ENCODE results near the gene KATNAL1. TPM values are rescaled to one million over a fixed set of nuclear protein-coding genes. Genes with fewer than 3 reads are reported as not detected.

Gene KATNAL1
- polyA plus RNA-seq, 1 of the 3 experiments (the other 2 are of a cell fraction): 5.1 TPM

DNA sequence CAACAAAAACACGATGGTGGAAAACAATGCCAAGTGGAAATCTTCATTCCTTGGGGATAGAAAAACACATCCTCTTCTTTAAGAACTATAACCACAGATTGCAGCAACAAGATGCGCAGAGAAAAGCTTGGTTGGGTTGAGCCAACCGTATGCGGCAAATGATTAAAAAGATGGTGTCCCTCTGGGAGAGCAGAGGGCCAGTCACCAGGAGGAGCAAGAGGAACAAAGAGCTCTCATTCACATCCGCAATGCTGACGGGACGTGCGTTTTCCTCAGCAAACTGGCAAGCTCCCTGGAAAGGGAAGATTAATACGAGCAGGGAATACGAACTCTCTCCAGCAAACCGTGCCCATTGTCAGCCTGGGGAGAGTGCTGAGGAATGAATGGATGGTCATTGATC, 141.6 kb downstream of the KATNAL1 start:
- no peak overlapping the region for H3K4me2 ChIP-seq
- 77% methylated on average over 11 of the region's 11 CpGs for WGBS (ENCODE audit: low lambda C conversion rate)

DNA sequence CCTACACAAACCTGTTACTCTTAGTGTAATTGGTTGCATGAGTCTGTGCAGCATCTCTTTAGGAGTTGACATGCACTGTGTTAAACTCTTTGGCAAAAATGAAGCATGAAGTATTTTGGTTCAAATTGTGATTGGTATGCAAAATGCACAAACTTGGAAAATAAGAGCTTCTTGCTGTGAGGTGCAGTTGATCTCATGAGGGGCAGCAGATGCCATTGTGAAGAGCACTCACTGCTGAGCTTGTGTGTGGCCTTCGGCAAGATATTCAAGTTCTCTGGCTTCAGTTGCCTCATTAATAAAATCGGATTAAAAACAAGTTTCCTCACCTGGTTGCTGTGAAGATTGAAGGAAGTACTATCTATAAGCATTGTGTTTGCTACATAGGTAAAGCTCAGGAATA, 142.3 kb downstream of the KATNAL1 start:
- H2AFZ ChIP-seq (ENCODE audit: low read depth): no peak overlapping the region
- no peaks in the 10 kb centered on the region for H4K20me1 ChIP-seq (ENCODE audit: insufficient read depth)
- no peaks in the 10 kb centered on the region for H3K36me3 ChIP-seq (replicated peaks in 1 of 2; ENCODE audit: control insufficient read depth in 1 of 2, insufficient read depth in 2 of 2, low read length in 1 of 2)
- no peaks in the 10 kb centered on the region for H3F3A ChIP-seq (replicated peaks; ENCODE audit: insufficient read depth)
- H3K9me3 ChIP-seq: no peaks in the 10 kb centered on the region
- POLR2A ChIA-PET: no interaction called here
- WGBS (ENCODE audit: low lambda C conversion rate): 57% methylated on average over 2 of the region's 2 CpGs
- H3K9ac ChIP-seq: no peak overlapping the region
- no peaks in the 10 kb centered on the region for H3K27me3 ChIP-seq (ENCODE audit: insufficient read depth)
- H3K4me1 ChIP-seq (ENCODE audit: control insufficient read depth in 1 of 2, insufficient read depth in 2 of 2, low read depth in 1 of 2, low read length in 1 of 2): no peaks in the 10 kb centered on the region; a peak in 1 of 4 replicates
- no peak overlapping the region for H3K27ac ChIP-seq (ENCODE audit: low read depth in 2 of 2, low read length in 1 of 2)
- CTCF ChIA-PET: no interaction called here
- H3K4me2 ChIP-seq: no peak overlapping the region
- no peaks in the 10 kb centered on the region for H3K9me2 ChIP-seq
- no peak for DNase-seq
- no peaks in the 10 kb centered on the region for H3K79me2 ChIP-seq (ENCODE audit: insufficient read depth)
- H3K4me3 ChIP-seq (ENCODE audit: low read depth in 2 of 2, low read length in 1 of 2): no peak overlapping the region
- TF ChIP-seq MEF2A (IDR thresholded peaks at IDR 0.05; ENCODE audit: borderline replicate concordance, low read depth) (no peak), RAD21 (IDR thresholded peaks at IDR 0.05; ENCODE audit: low read length) (no peak), NRF1 (IDR thresholded peaks at IDR 0.05; ENCODE audit: low read depth, low read length) (no peak), GABPA (IDR thresholded peaks at IDR 0.05; ENCODE audit: low read depth) (no peak), CHD2 (IDR thresholded peaks at IDR 0.05; ENCODE audit: low read length, partially characterized antibody) (no peak), RCOR1 (IDR thresholded peaks at IDR 0.05; ENCODE audit: low read length) (no peak), EP300 (IDR thresholded peaks at IDR 0.05; ENCODE audit: borderline replicate concordance in 1 of 2, low read depth in 1 of 2, low read length in 1 of 2) (no peak), JUND (IDR thresholded peaks at IDR 0.05) (no peak), ELF1 (IDR thresholded peaks at IDR 0.05) (no peak)
- TF ChIP-seq, protein P1, sequence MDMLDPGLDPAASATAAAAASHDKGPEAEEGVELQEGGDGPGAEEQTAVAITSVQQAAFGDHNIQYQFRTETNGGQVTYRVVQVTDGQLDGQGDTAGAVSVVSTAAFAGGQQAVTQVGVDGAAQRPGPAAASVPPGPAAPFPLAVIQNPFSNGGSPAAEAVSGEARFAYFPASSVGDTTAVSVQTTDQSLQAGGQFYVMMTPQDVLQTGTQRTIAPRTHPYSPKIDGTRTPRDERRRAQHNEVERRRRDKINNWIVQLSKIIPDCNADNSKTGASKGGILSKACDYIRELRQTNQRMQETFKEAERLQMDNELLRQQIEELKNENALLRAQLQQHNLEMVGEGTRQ (IDR thresholded peaks at IDR 0.05; ENCODE audit: borderline replicate concordance, low read depth, low read length): no peak

More for the DNA sequence above, 141.6 kb downstream of the KATNAL1 start:
- Histone ChIP-seq H3K9me2 (no peaks in the 10 kb centered on the region), H3K27ac (ENCODE audit: low read depth in 2 of 2, low read length in 1 of 2) (no peak overlapping the region), H2AFZ (ENCODE audit: low read depth) (no peak overlapping the region), H4K20me1 (ENCODE audit: insufficient read depth) (no peaks in the 10 kb centered on the region), H3K9ac (no peak overlapping the region), H3F3A (replicated peaks; ENCODE audit: insufficient read depth) (no peaks in the 10 kb centered on the region), H3K4me1 (ENCODE audit: control insufficient read depth in 1 of 2, insufficient read depth in 2 of 2, low read depth in 1 of 2, low read length in 1 of 2) (no peaks in the 10 kb centered on the region; a peak in 1 of 4 replicates), H3K4me3 (ENCODE audit: low read depth in 2 of 2, low read length in 1 of 2) (no peak overlapping the region), H3K79me2 (ENCODE audit: insufficient read depth) (no peaks in the 10 kb centered on the region), H3K9me3 (no peaks in the 10 kb centered on the region), H3K36me3 (replicated peaks in 1 of 2; ENCODE audit: control insufficient read depth in 1 of 2, insufficient read depth in 2 of 2, low read length in 1 of 2) (no peaks in the 10 kb centered on the region), H3K27me3 (ENCODE audit: insufficient read depth) (no peaks in the 10 kb centered on the region)
- TF ChIP-seq RXRA (IDR thresholded peaks at IDR 0.05; ENCODE audit: borderline replicate concordance, low read depth) (no peak), TEAD4 (IDR thresholded peaks at IDR 0.05; ENCODE audit: borderline replicate concordance, insufficient read depth) (no peak), GABPA (IDR thresholded peaks at IDR 0.05; ENCODE audit: low read depth) (no peak), YY1 (IDR thresholded peaks at IDR 0.05; ENCODE audit: low read depth) (no peak), FOXM1 (IDR thresholded peaks at IDR 0.05; ENCODE audit: low read depth) (no peak), TAF1 (IDR thresholded peaks at IDR 0.05; ENCODE audit: borderline replicate concordance, low read depth, low read length) (no peak), RFX5 (IDR thresholded peaks at IDR 0.05; ENCODE audit: low read length) (no peak), RAD21 (IDR thresholded peaks at IDR 0.05; ENCODE audit: low read length) (no peak), ELF1 (IDR thresholded peaks at IDR 0.05) (no peak), NRF1 (IDR thresholded peaks at IDR 0.05; ENCODE audit: low read depth, low read length) (no peak), POLR2AphosphoS5 (IDR thresholded peaks at IDR 0.05; ENCODE audit: low read depth, low read length) (no peak), CHD2 (IDR thresholded peaks at IDR 0.05; ENCODE audit: low read length, partially characterized antibody) (no peak), RCOR1 (IDR thresholded peaks at IDR 0.05; ENCODE audit: low read length) (no peak), SIN3A (IDR thresholded peaks at IDR 0.05; ENCODE audit: borderline replicate concordance, low read depth, low read length) (no peak), EZH2phosphoT487 (IDR thresholded peaks at IDR 0.05; ENCODE audit: borderline replicate concordance, low read depth) (no peak), JUND (IDR thresholded peaks at IDR 0.05) (no peak)
- TF ChIP-seq, protein P2, sequence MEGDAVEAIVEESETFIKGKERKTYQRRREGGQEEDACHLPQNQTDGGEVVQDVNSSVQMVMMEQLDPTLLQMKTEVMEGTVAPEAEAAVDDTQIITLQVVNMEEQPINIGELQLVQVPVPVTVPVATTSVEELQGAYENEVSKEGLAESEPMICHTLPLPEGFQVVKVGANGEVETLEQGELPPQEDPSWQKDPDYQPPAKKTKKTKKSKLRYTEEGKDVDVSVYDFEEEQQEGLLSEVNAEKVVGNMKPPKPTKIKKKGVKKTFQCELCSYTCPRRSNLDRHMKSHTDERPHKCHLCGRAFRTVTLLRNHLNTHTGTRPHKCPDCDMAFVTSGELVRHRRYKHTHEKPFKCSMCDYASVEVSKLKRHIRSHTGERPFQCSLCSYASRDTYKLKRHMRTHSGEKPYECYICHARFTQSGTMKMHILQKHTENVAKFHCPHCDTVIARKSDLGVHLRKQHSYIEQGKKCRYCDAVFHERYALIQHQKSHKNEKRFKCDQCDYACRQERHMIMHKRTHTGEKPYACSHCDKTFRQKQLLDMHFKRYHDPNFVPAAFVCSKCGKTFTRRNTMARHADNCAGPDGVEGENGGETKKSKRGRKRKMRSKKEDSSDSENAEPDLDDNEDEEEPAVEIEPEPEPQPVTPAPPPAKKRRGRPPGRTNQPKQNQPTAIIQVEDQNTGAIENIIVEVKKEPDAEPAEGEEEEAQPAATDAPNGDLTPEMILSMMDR (IDR thresholded peaks at IDR 0.05): no peak
- TF ChIP-seq, protein P3, sequence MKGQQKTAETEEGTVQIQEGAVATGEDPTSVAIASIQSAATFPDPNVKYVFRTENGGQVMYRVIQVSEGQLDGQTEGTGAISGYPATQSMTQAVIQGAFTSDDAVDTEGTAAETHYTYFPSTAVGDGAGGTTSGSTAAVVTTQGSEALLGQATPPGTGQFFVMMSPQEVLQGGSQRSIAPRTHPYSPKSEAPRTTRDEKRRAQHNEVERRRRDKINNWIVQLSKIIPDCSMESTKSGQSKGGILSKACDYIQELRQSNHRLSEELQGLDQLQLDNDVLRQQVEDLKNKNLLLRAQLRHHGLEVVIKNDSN (IDR thresholded peaks at IDR 0.05; ENCODE audit: borderline replicate concordance, low read depth): no peak
- TF ChIP-seq, protein P4, sequence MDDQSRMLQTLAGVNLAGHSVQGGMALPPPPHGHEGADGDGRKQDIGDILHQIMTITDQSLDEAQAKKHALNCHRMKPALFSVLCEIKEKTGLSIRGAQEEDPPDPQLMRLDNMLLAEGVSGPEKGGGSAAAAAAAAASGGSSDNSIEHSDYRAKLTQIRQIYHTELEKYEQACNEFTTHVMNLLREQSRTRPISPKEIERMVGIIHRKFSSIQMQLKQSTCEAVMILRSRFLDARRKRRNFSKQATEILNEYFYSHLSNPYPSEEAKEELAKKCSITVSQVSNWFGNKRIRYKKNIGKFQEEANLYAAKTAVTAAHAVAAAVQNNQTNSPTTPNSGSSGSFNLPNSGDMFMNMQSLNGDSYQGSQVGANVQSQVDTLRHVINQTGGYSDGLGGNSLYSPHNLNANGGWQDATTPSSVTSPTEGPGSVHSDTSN (IDR thresholded peaks at IDR 0.05): no peak
- ChIA-PET CTCF (interaction anchor here (0.6 kb wide), 2 partner anchors 18 to 669 kb away, joined by 3 read pairs; no protein-coding TSS in a partner anchor), POLR2A (no interaction called here)
- DNase-seq: no peak
